Measurements from ENCODE around the gene HNRNPLL. TPM values are rescaled to one million over a fixed set of nuclear protein-coding genes. Genes with fewer than 3 reads are reported as not detected.
A peak's percentile ranks its signal among the peaks of the same experiment; 100 is the strongest.

HNRNPLL gene
- total RNA-seq, 4 donors from 2014 or later, result 20.0 to 42.9 (median 21.9) TPM

GRCh38 chr2:38600921-38601455, 1.7 kb downstream of the HNRNPLL start:
- peak overlapping the region; percentile 80 to 93 (median 90) for H3K4me3 ChIP-seq
- in situ Hi-C loops (cut with MboI; ENCODE audit: low sequenced_read_pairs in 4 of 4), result loop anchor here in 2 of 4 donors (10.0 kb wide), 1 partner anchor 64 kb away; the partner anchor contains the start of gene GALM (in 2 of the 2)
- H3K4me1 ChIP-seq, result peaks cover 46 to 61% of the 10 kb centered on the region in 2 donors
- H3K36me3 ChIP-seq, result no peaks in the 10 kb centered on the region
- H3K27me3 ChIP-seq, result no peaks in the 10 kb centered on the region
- TF ChIP-seq POLR2A (IDR thresholded peaks at IDR 0.05), result no peak
- TF ChIP-seq, protein P1, sequence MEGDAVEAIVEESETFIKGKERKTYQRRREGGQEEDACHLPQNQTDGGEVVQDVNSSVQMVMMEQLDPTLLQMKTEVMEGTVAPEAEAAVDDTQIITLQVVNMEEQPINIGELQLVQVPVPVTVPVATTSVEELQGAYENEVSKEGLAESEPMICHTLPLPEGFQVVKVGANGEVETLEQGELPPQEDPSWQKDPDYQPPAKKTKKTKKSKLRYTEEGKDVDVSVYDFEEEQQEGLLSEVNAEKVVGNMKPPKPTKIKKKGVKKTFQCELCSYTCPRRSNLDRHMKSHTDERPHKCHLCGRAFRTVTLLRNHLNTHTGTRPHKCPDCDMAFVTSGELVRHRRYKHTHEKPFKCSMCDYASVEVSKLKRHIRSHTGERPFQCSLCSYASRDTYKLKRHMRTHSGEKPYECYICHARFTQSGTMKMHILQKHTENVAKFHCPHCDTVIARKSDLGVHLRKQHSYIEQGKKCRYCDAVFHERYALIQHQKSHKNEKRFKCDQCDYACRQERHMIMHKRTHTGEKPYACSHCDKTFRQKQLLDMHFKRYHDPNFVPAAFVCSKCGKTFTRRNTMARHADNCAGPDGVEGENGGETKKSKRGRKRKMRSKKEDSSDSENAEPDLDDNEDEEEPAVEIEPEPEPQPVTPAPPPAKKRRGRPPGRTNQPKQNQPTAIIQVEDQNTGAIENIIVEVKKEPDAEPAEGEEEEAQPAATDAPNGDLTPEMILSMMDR (IDR thresholded peaks at IDR 0.05 in 4 of 5, conservative IDR thresholded peaks at IDR 0.05 in 1 of 5), result no peak
- ATAC-seq (no peak), DNase-seq (no peak)
- peak overlapping the region; percentile 94 to 98 (median 98) for H3K27ac ChIP-seq
- H3K9me3 ChIP-seq, result no peaks in the 10 kb centered on the region
- intact Hi-C loops (cut with DNase I; ENCODE audit: low total_unique reads), result loop anchor here (5.0 kb wide), 3 partner anchors 74 to 121 kb away; no protein-coding TSS in a partner anchor

DNA sequence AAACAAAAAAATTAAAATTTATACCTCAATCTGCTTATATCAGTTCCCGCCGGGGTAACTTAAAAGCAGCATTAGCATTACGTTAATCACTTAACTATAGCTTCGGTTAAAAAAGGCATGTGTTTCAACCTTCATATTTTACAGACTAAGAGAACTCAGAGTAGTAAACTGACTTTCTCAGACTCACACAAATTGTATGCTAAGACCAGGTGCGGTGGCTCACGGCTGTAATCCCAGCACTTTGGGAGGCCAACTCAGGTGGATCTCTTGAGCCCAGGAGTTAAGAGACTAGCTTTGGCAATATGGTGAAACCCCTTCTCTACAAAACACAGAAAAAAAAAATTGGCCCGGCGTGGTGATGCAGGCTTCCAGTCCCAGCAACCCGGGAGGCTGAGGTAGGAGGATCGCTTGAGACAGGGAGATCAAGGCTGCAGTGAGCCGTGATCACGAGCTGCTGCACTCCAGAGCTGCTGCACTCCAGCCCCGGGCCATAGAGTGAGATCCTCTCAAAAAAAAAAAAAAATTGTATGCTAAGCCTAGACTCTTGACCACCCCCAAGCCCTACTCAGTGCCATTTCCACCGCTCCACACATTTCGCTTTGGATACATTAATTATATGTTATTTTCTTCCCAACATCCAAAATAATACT, 2.4 kb downstream of the HNRNPLL start:
- Histone ChIP-seq H3K36me3 (no peaks in the 10 kb centered on the region), H3K4me3 (peak overlapping the region; percentile 80 to 93 (median 90)), H3K27me3 (no peaks in the 10 kb centered on the region), H3K9me3 (no peaks in the 10 kb centered on the region), H3K27ac (peak overlapping the region; percentile 94 to 98 (median 98)), H3K4me1 (peaks cover 48 to 64% of the 10 kb centered on the region in 2 donors)
- in situ Hi-C loops (cut with MboI; ENCODE audit: low sequenced_read_pairs in 4 of 4), result loop anchor here in 2 of 4 donors (10.0 kb wide), 1 partner anchor 64 kb away; the partner anchor contains the start of gene GALM (in 2 of the 2)
- ATAC-seq (no peak), DNase-seq (peak in 1 of 2 donors; percentile 36)
- no peak for TF ChIP-seq POLR2A (IDR thresholded peaks at IDR 0.05)
- TF ChIP-seq, protein P1 (IDR thresholded peaks at IDR 0.05 in 4 of 5, conservative IDR thresholded peaks at IDR 0.05 in 1 of 5), result no peak
- intact Hi-C loops (cut with DNase I; ENCODE audit: low total_unique reads), result loop anchor here (5.0 kb wide), 3 partner anchors 73 to 122 kb away; no protein-coding TSS in a partner anchor

- Histone ChIP-seq H3K36me3 (no peaks in the 10 kb centered on the region), H3K4me3 (peak overlapping the region in 1 of 4 donors; percentile 0), H3K27me3 (no peaks in the 10 kb centered on the region), H3K27ac (peak overlapping the region; percentile 94 to 98 (median 98)), H3K9me3 (no peaks in the 10 kb centered on the region), H3K4me1 (peaks cover 52 to 68% of the 10 kb centered on the region in 2 donors)
- DNase-seq (no peak), ATAC-seq (no peak)
- no peak for TF ChIP-seq POLR2A (IDR thresholded peaks at IDR 0.05)
- TF ChIP-seq, protein P1 (IDR thresholded peaks at IDR 0.05 in 4 of 5, conservative IDR thresholded peaks at IDR 0.05 in 1 of 5), result no peak
- intact Hi-C loops (cut with DNase I; ENCODE audit: low total_unique reads), result loop anchor here (5.0 kb wide), 3 partner anchors 72 to 123 kb away; no protein-coding TSS in a partner anchor
- in situ Hi-C loops (cut with MboI; ENCODE audit: low sequenced_read_pairs in 4 of 4), result loop anchor here in 2 of 4 donors (10.0 kb wide), 2 partner anchors 65 to 145 kb away; partner anchors contain the start of gene GALM (in 2 of the 2)
Observed at GRCh38 chr2:38599706-38600105, 3.0 kb downstream of the HNRNPLL start.

GRCh38 chr2:38598991-38599295, 3.8 kb downstream of the HNRNPLL start:
- in situ Hi-C loops (cut with MboI; ENCODE audit: low sequenced_read_pairs in 4 of 4), result loop anchor here in 1 of 4 donors (10.0 kb wide), 1 partner anchor 146 kb away; no protein-coding TSS in a partner anchor
- intact Hi-C loops (cut with DNase I; ENCODE audit: low total_unique reads), result no loop called here
- TF ChIP-seq, protein P1 (IDR thresholded peaks at IDR 0.05 in 4 of 5, conservative IDR thresholded peaks at IDR 0.05 in 1 of 5), result no peak
- TF ChIP-seq POLR2A (IDR thresholded peaks at IDR 0.05), result no peak
- Histone ChIP-seq H3K4me3 (peak overlapping the region in 1 of 4 donors; percentile 0), H3K9me3 (no peaks in the 10 kb centered on the region), H3K27ac (peak overlapping the region; percentile 94 to 98 (median 98)), H3K36me3 (no peaks in the 10 kb centered on the region), H3K4me1 (peaks cover 58 to 74% of the 10 kb centered on the region in 2 donors), H3K27me3 (no peaks in the 10 kb centered on the region)
- ATAC-seq, result no peak
- DNase-seq, result no peak
